ENCODE data around the gene NAT14.
A peak's percentile ranks its signal among the peaks of the same experiment; 100 is the strongest.

DNA sequence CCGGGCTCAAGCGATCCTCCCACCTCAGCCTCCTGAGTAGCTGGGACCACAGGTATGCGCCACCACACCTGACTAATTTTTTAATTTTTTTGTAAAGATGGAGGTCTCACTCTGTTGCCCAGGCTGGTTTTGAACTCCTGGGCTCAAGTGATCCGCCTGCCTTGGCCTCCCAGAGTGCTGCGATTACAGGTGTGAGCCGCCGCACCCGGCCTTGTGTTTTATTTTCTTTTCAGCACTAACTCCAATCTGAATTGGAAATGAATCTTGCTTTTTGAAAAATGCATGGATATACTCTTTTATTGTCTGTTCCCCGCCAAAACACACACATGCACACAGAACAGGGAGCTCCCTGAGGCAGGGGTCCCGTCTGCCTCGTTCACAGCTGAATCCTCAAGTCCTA lies 22.3 kb upstream of the NAT14 start:
- TF ChIP-seq, protein P1, sequence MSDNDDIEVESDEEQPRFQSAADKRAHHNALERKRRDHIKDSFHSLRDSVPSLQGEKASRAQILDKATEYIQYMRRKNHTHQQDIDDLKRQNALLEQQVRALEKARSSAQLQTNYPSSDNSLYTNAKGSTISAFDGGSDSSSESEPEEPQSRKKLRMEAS (IDR thresholded peaks at IDR 0.05): 0 out of 2 replicates have a peak, but pooled peaks have one; percentile 4
- TF ChIP-seq POLR2A (IDR thresholded peaks at IDR 0.05; ENCODE audit: borderline replicate concordance, extremely low read depth, insufficient read depth, insufficient read length) (no peak), CTCF (IDR thresholded peaks at IDR 0.05 in 2 of 3, conservative IDR thresholded peaks at IDR 0.05 in 1 of 3; ENCODE audit: borderline replicate concordance in 1 of 3, insufficient read depth in 1 of 3, low read depth in 2 of 3, low read length in 2 of 3) (no peak), POLR2AphosphoS5 (IDR thresholded peaks at IDR 0.05; ENCODE audit: low read depth, low read length) (no peak), RAD21 (IDR thresholded peaks at IDR 0.05; ENCODE audit: low read depth) (no peak)
